IMR-90 (cell line): Measurements from ENCODE around the gene ANXA3.

ENCODE experiments used
- MAFK ChIP-seq: IDR thresholded peaks from 2 replicates; pipeline ENCODE4 v1.6.1; 2012; ENCODE audit warnings: low read depth, low read length, improper control_type of control experiment
- MAZ ChIP-seq: IDR thresholded peaks from 2 replicates; pipeline ENCODE4 v1.6.1; 2012; ENCODE audit warnings: low read depth, mild to moderate bottlenecking, low read length, improper control_type of control experiment, moderate library complexity, borderline replicate concordance
- POLR2A ChIP-seq: IDR thresholded peaks from 2 replicates; pipeline ENCODE4 v1.6.1; 2012; ENCODE audit warnings: mild to moderate bottlenecking, low read depth, low read length
- RAD21 ChIP-seq: IDR thresholded peaks from 2 replicates; pipeline ENCODE4 v1.6.1; 2012; ENCODE audit warnings: low read length, improper control_type of control experiment
- TF ChIP-seq, protein P1 (sequence below): conservative IDR thresholded peaks from 2 replicates; pipeline ENCODE4 v1.5.1; 2012; ENCODE audit warnings: mild to moderate bottlenecking, low read depth, low read length, improper control_type of control experiment

DNA sequence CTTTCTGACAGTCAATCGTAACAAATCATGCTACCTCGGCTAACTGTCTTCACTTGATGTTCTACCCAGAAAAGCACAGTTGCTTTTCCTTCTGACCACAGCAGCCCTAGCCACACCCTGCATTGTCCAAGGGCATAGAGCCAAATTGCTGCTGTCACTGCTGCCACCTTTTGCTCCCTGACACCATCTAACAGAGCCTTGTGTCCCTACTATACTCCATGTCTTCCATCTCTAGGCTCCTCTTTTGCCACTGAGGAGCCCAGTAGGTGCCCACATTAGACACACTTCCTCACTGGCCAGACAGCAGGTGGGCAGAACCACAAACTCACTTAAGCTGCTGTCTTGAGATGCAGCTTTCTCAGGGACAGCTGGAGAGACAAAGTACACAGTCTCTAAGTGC, 91.4 kb downstream of the ANXA3 start:
- TF ChIP-seq, protein P1, sequence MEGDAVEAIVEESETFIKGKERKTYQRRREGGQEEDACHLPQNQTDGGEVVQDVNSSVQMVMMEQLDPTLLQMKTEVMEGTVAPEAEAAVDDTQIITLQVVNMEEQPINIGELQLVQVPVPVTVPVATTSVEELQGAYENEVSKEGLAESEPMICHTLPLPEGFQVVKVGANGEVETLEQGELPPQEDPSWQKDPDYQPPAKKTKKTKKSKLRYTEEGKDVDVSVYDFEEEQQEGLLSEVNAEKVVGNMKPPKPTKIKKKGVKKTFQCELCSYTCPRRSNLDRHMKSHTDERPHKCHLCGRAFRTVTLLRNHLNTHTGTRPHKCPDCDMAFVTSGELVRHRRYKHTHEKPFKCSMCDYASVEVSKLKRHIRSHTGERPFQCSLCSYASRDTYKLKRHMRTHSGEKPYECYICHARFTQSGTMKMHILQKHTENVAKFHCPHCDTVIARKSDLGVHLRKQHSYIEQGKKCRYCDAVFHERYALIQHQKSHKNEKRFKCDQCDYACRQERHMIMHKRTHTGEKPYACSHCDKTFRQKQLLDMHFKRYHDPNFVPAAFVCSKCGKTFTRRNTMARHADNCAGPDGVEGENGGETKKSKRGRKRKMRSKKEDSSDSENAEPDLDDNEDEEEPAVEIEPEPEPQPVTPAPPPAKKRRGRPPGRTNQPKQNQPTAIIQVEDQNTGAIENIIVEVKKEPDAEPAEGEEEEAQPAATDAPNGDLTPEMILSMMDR: no peak
- TF ChIP-seq POLR2A: no peak
- TF ChIP-seq RAD21: no peak
- TF ChIP-seq MAZ: no peak
- TF ChIP-seq MAFK: no peak
